SK-MEL-5 (cell line): Measurements from ENCODE around the gene PRRC2B. TPM values are rescaled to one million over a fixed set of nuclear protein-coding genes. Genes with fewer than 3 reads are reported as not detected.
A peak's percentile ranks its signal among the peaks of the same experiment; 100 is the strongest.
"Not testable (repeated sequence)": the region's sequence is repeated elsewhere in the genome, so short reads cannot be mapped to it uniquely, and the experiment has no call there.

Source experiments
- DNase-seq: peaks from one replicate; pipeline ENCODE4 v3.0.0-alpha.2; 2016; ENCODE audit warnings: low read depth, low spot score
- in situ Hi-C: cut with HindIII; loops from 2 replicates; pipeline ENCODE4 v1.10.0; 2016; ENCODE audit warnings: low sequenced_read_pairs, high pct_unique_total_duplicates, low pct_unique_long_range_greater_than_20kb
- small RNA-seq, 2 experiments: library from RNA; depleted of rRNA; stranded (forward); fragments of <200 nt; gene quantifications; one replicate each; pipeline ENCODE3, GENCODE V24; 2014
- total RNA-seq: library from RNA; depleted of rRNA; stranded (reverse); fragments of >200 nt; shearing (Covaris generic); gene quantifications from 2 replicates; pipeline ENCODE4 v1.2.3, GENCODE V29; 2014; rRNA removed

PRRC2B gene
- total RNA-seq, 1 experiment from 2014 or later = 40.1 TPM

DNA sequence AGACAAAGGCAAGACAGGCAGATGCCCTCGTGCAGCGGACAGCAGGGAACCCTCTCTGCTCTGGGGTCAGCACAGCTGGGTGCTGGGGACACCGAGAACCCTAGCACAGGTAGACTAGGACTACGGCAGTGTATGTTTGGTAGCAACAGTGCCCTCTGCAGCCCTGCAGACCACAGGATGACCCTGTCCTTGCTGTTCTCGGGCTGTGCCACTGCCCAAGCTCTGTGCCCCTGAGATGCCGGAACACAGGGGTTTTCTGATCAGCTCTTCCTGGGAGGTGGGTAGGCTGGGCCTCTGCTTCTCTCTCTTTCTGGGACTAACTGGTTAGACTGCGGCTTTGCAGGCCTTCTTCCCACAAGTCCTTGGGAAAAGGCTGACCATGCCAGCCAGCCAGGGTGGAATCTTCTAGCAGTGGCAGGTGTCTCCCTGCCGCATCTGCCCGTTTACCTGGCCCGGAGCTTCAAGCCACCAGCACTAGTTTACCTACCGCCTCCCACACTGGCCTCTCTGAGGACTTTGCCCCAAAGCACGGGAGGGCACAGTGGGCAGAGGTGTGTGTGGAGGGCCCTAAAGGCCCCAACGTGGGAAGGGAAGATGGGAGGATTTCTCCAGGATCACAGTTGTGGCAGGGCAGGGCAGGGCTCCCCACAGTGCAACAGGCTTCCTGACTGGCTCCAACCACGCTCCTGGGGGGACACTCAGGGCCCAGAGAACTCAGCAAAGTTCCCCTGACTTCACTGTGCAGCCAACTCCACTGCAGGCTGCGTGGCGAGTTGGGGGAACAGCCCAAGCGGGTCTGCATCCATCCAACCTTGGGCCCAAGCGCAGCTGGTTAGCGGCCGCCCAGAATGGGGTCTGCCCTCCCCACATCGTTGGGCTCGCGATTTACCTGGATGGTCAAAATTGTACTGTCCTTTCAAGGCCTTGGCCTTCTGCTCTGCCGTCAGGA lies 136.0 kb downstream of the PRRC2B start:
- DNase-seq = no peak
- in situ Hi-C loops = no loop called here

DNA sequence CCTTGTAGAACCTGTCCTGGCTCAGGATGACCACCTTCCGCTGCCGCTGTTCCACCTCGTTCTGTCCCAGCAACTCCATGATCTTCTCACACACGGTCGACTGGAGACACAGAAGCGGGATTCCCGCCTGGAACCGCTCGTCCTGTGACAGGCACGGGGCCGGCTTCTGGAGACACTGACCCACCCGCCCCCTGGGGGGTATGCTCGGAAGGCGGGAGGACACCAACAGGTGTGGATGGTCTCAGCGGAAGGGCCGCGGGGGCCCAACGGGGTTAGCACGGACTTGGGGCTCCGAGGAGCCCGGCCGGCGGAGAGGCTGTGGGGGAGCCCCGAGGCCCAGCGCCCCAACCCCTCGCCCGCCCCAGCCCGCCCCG lies 136.6 kb downstream of the PRRC2B start:
- in situ Hi-C loops = no loop called here
- peak; percentile 65 for DNase-seq

- peak; percentile 81 for DNase-seq
- in situ Hi-C loops = no loop called here
Observed at GRCh38 chr9:131530920-131531832, 137.3 kb downstream of the PRRC2B start, which contains the start of gene UCK1. Gene UCK1 (minus strand): TSS chr9:131531263. CDS start chr9:131531174, 89 bp downstream.

- no peak for DNase-seq
- in situ Hi-C loops = no loop called here
Observed at GRCh38 chr9:131534721-131535237, 140.9 kb downstream of the PRRC2B start.

DNA sequence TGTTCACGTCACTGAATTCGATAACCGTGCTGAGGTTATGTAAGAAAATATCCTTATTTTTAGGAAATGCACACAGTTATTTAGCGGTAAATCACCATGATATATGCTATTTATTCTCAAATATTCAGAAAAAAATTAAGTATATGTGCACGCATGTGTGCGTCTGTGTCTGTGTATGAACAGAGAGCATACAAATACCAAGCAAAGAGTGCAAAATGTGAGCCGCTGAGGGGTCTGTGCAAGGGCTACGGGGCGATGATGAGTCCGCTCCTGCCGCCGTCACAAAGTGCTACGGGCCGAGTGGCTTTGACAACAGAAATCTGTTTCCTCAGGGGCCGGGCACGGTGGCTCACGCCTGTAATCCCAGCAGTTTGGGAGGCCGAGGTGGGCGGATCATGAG lies 144.1 kb downstream of the PRRC2B start:
- DNase-seq = no peak
- in situ Hi-C loops = no loop called here

- in situ Hi-C loops = no loop called here
- no peak for DNase-seq
Observed at GRCh38 chr9:131539223-131539923, 145.5 kb downstream of the PRRC2B start.

DNA sequence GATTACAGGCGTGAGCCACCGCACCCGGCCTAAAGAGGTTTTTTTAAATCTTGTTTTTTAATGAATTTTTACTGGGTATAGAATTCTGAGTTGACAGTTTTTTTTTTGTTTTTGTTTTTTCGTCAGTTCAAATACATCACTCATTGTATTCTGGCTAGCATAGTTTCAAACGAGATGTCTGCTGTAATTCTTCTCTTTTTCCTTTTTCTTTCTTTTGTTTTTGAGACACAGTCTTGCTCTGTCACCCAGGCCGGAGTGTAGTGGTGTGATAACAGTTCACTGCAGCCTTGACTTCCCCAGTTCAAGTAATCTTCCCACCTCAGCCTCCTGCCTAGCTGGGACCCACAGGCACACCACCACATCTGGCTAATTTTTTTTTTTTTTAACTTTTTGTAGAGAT lies 149.3 kb downstream of the PRRC2B start:
- in situ Hi-C loops = no loop called here
- no peak for DNase-seq

GRCh38 chr9:131545003-131545785 lies 151.3 kb downstream of the PRRC2B start, which contains the start of gene PRRT1B:
Gene PRRT1B (plus strand): TSS chr9:131545523. CDS start chr9:131545616, 93 bp downstream.
- in situ Hi-C loops = no loop called here
- no peak for DNase-seq

GRCh38 chr9:131545786-131546335 lies 152.0 kb downstream of the PRRC2B start:
- no peak for DNase-seq
- in situ Hi-C loops = no loop called here

DNA sequence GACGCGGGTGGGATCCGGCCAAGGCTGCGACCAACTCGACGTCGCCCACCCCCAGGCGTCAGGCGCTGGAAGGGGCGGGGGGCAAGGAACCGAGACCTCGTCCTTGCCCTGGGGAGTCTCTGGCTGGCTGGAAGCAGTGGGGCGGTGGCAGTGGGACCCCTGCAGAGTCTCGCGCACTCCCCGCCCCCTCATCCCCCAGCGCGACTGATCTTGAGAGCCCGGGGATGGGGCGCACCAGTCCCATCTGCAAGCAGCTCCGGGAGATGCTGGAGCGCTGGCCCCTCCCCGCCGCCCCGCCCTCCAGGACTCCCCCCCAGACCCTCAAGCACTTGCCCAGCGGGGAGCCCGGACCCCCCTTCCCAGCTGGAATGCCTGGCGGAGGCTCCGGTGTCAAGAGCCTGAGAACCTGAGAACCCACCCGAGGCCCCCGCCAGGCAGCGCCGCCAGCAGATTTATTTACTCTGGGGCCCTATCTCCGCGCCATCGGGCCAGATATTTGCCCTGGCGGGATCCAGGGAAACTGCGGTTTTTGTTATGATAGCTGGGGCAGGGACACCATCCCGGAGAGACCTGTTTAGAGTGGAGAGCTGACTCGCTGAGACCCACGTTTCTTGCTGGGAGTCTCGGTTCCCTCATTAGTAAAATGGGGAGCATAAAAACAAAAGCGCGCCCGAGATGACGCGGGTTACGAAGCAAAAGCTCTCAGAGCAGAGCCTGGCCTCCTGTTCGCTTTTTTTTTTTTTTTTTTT lies 152.6 kb downstream of the PRRC2B start:
- DNase-seq = no peak
- in situ Hi-C loops = no loop called here

- DNase-seq, in situ Hi-C loops: not testable (repeated sequence)
Observed at GRCh38 chr9:131549186-131549585, 155.3 kb downstream of the PRRC2B start.

Small RNA genes within 50 kb of the gene (small RNA-seq; reads per million reads assigned to genes)
- gene SNORD62A = 0.19 to 1.8 reads per million in 2 experiments
- 0.12 to 0.43 reads per million in 2 experiments for gene SNORD62B

Other genes starting within 250 kb of the PRRC2B start
- 2.0 and 2.1 TPM in 2 replicates for gene FAM78A, start 117.6 kb upstream of the PRRC2B start, total RNA-seq
- 1.1 and 2.0 TPM in 2 replicates for gene PLPP7, start 104.4 kb upstream of the PRRC2B start, total RNA-seq
- gene POMT1, start 108.8 kb downstream of the PRRC2B start, total RNA-seq = 20.9 TPM in 2 replicates
- 42.9 and 46.8 TPM in 2 replicates for gene UCK1, start 137.2 kb downstream of the PRRC2B start, total RNA-seq
- not detected in 2 replicates for gene PRRT1B, start 151.4 kb downstream of the PRRC2B start, total RNA-seq